Measurements from ENCODE around the gene ABCB9. TPM values are rescaled to one million over a fixed set of nuclear protein-coding genes. Genes with fewer than 3 reads are reported as not detected.

Gene ABCB9
- polyA plus RNA-seq, 1 donor from 2014 or later: 19.7 TPM

DNA sequence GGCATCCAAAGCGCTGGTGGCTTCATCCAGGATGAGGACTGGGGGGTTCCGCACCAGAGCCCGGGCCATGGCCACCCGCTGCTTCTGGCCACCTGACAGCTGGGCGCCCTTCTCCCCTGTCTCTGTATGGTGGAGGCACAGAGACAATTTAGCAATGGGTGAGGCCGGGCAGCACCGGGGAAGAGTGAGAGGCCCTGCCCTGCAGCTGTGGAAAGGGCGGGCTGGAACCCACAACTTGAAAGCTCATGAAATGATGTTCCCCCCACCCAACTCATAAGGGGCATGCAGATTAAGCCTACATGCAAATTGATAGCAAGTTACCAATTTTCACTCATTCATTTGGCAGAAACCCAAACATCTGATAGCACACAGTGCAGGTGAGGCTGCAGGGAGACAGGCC, 34.1 kb downstream of the ABCB9 start:
- no peaks in the 10 kb centered on the region for H3K9me2 ChIP-seq (ENCODE audit: insufficient read depth, low read length)
- no peaks in the 10 kb centered on the region for H3K27me3 ChIP-seq (ENCODE audit: insufficient read depth, low read depth, low read length)
- no peaks in the 10 kb centered on the region for H3K9me3 ChIP-seq (ENCODE audit: low read length)
- no peak overlapping the region for H2AFZ ChIP-seq (ENCODE audit: low read depth, low read length)
- no peaks in the 10 kb centered on the region for H4K20me1 ChIP-seq (ENCODE audit: insufficient read depth)
- TF ChIP-seq MXI1 (conservative IDR thresholded peaks at IDR 0.05; ENCODE audit: poor library complexity, severe bottlenecking) (no peak), SMC3 (conservative IDR thresholded peaks at IDR 0.05; ENCODE audit: poor library complexity) (no peak), TAF1 (IDR thresholded peaks at IDR 0.05; ENCODE audit: low read depth) (no peak), RAD21 (conservative IDR thresholded peaks at IDR 0.05) (no peak), POLR2AphosphoS5 (IDR thresholded peaks at IDR 0.05) (no peak), EZH2 (IDR thresholded peaks at IDR 0.05; ENCODE audit: borderline replicate concordance, insufficient read depth, low read length, poor library complexity, severe bottlenecking) (no peak)
- TF ChIP-seq, protein P1, sequence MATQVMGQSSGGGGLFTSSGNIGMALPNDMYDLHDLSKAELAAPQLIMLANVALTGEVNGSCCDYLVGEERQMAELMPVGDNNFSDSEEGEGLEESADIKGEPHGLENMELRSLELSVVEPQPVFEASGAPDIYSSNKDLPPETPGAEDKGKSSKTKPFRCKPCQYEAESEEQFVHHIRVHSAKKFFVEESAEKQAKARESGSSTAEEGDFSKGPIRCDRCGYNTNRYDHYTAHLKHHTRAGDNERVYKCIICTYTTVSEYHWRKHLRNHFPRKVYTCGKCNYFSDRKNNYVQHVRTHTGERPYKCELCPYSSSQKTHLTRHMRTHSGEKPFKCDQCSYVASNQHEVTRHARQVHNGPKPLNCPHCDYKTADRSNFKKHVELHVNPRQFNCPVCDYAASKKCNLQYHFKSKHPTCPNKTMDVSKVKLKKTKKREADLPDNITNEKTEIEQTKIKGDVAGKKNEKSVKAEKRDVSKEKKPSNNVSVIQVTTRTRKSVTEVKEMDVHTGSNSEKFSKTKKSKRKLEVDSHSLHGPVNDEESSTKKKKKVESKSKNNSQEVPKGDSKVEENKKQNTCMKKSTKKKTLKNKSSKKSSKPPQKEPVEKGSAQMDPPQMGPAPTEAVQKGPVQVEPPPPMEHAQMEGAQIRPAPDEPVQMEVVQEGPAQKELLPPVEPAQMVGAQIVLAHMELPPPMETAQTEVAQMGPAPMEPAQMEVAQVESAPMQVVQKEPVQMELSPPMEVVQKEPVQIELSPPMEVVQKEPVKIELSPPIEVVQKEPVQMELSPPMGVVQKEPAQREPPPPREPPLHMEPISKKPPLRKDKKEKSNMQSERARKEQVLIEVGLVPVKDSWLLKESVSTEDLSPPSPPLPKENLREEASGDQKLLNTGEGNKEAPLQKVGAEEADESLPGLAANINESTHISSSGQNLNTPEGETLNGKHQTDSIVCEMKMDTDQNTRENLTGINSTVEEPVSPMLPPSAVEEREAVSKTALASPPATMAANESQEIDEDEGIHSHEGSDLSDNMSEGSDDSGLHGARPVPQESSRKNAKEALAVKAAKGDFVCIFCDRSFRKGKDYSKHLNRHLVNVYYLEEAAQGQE (IDR thresholded peaks at IDR 0.05; ENCODE audit: borderline replicate concordance): no peak
- TF ChIP-seq, protein P2, sequence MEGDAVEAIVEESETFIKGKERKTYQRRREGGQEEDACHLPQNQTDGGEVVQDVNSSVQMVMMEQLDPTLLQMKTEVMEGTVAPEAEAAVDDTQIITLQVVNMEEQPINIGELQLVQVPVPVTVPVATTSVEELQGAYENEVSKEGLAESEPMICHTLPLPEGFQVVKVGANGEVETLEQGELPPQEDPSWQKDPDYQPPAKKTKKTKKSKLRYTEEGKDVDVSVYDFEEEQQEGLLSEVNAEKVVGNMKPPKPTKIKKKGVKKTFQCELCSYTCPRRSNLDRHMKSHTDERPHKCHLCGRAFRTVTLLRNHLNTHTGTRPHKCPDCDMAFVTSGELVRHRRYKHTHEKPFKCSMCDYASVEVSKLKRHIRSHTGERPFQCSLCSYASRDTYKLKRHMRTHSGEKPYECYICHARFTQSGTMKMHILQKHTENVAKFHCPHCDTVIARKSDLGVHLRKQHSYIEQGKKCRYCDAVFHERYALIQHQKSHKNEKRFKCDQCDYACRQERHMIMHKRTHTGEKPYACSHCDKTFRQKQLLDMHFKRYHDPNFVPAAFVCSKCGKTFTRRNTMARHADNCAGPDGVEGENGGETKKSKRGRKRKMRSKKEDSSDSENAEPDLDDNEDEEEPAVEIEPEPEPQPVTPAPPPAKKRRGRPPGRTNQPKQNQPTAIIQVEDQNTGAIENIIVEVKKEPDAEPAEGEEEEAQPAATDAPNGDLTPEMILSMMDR (IDR thresholded peaks at IDR 0.05; ENCODE audit: poor library complexity, severe bottlenecking): no peak
- no peaks in the 10 kb centered on the region for H3K36me3 ChIP-seq (ENCODE audit: insufficient read depth, low read length)
- no peaks in the 10 kb centered on the region for H3F3A ChIP-seq (ENCODE audit: insufficient read depth, low read length, poor library complexity, severe bottlenecking)
- no peak overlapping the region for H3K4me2 ChIP-seq (ENCODE audit: low read length)
- H3K9ac ChIP-seq (ENCODE audit: low read length): no peak overlapping the region
- no peak overlapping the region for H3K4me3 ChIP-seq (ENCODE audit: low read length)
- no peaks in the 10 kb centered on the region for H3K79me2 ChIP-seq (replicated peaks; ENCODE audit: insufficient read depth, low read length)
- no peak overlapping the region for H3K27ac ChIP-seq (ENCODE audit: low read length)

DNA sequence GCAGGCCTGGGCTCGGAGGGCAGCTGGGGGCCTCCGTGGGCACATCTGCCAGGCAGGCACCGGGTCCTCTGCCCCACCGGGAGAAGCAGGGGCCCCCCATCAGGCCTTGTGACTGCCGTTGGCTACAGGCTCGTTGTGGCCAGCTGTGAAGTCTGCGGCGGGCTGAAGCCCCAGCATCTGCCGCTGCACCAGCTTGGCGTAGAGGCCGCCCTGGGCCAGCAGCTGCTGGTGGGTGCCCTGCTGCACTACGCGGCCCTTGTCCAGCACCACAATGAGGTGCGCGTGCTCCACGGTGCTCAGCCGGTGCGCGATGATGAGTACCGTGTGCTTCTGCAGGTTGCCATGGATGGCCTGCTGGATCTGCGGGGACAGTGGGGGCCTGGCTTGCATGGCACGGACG, 36.5 kb downstream of the ABCB9 start:
- no peaks in the 10 kb centered on the region for H3K36me3 ChIP-seq (ENCODE audit: insufficient read depth, low read length)
- no peaks in the 10 kb centered on the region for H3K9me3 ChIP-seq (ENCODE audit: low read length)
- TF ChIP-seq RAD21 (conservative IDR thresholded peaks at IDR 0.05): no peak
- TF ChIP-seq, protein P1 (IDR thresholded peaks at IDR 0.05; ENCODE audit: borderline replicate concordance): no peak
- TF ChIP-seq POLR2AphosphoS5 (IDR thresholded peaks at IDR 0.05): no peak
- no peak for TF ChIP-seq TAF1 (IDR thresholded peaks at IDR 0.05; ENCODE audit: low read depth)
- no peak for TF ChIP-seq SMC3 (conservative IDR thresholded peaks at IDR 0.05; ENCODE audit: poor library complexity)
- TF ChIP-seq EZH2 (IDR thresholded peaks at IDR 0.05; ENCODE audit: borderline replicate concordance, insufficient read depth, low read length, poor library complexity, severe bottlenecking): no peak
- no peak for TF ChIP-seq MXI1 (conservative IDR thresholded peaks at IDR 0.05; ENCODE audit: poor library complexity, severe bottlenecking)
- TF ChIP-seq EP300 (conservative IDR thresholded peaks at IDR 0.05; ENCODE audit: poor library complexity, severe bottlenecking): no peak
- TF ChIP-seq, protein P2 (IDR thresholded peaks at IDR 0.05; ENCODE audit: poor library complexity, severe bottlenecking): no peak
- no peaks in the 10 kb centered on the region for H3K9me2 ChIP-seq (ENCODE audit: insufficient read depth, low read length)
- H3K4me2 ChIP-seq (ENCODE audit: low read length): no peak overlapping the region
- no peak overlapping the region for H3K4me3 ChIP-seq (ENCODE audit: low read length)
- no peak overlapping the region for H2AFZ ChIP-seq (ENCODE audit: low read depth, low read length)
- H3K9ac ChIP-seq (ENCODE audit: low read length): no peak overlapping the region
- no peaks in the 10 kb centered on the region for H4K20me1 ChIP-seq (ENCODE audit: insufficient read depth)
- H3K79me2 ChIP-seq (replicated peaks; ENCODE audit: insufficient read depth, low read length): no peaks in the 10 kb centered on the region
- no peak overlapping the region for H3K27ac ChIP-seq (ENCODE audit: low read length)
- no peaks in the 10 kb centered on the region for H3F3A ChIP-seq (ENCODE audit: insufficient read depth, low read length, poor library complexity, severe bottlenecking)
- H3K27me3 ChIP-seq (ENCODE audit: insufficient read depth, low read depth, low read length): no peaks in the 10 kb centered on the region
